Skeletal muscle tissue (tissue), 4 donors: ENCODE measurements around the gene FARP2. TPM values are rescaled to one million over a fixed set of nuclear protein-coding genes. Genes with fewer than 3 reads are reported as not detected.
"Not testable (repeated sequence)": the region's sequence is repeated elsewhere in the genome, so short reads cannot be mapped to it uniquely, and the experiment has no call there.

Experiments used
- H3K27ac ChIP-seq: one replicate; pipeline ENCODE4 v1.7.0; 2013; ENCODE audit warnings: mild to moderate bottlenecking, low read depth, low read length, inconsistent platforms
- H3K27me3 ChIP-seq, 3 donors: one replicate each; pipeline ENCODE4 v1.7.0; 2013; ENCODE audit warnings: low read length in 3 of 3; ENCODE audit not compliant: control insufficient read depth in 3 of 3, insufficient read depth in 3 of 3
- H3K36me3 ChIP-seq, 3 donors: one replicate each; pipeline ENCODE4 v1.7.0; 2013; ENCODE audit warnings: low read length in 3 of 3; ENCODE audit not compliant: control insufficient read depth in 3 of 3, insufficient read depth in 3 of 3
- H3K4me1 ChIP-seq, 3 donors: one replicate each; pipeline ENCODE4 v1.7.0; 2013; ENCODE audit warnings: low read length in 3 of 3, mild to moderate bottlenecking in 3 of 3; ENCODE audit not compliant: control insufficient read depth in 3 of 3, insufficient read depth in 3 of 3
- H3K4me3 ChIP-seq, 3 donors: one replicate each; pipeline ENCODE4 v1.7.0; 2013; ENCODE audit warnings: low read length in 3 of 3
- H3K9ac ChIP-seq, 3 donors: one replicate each; pipeline ENCODE4 v1.7.0; 2013; ENCODE audit warnings: low read length in 3 of 3, mild to moderate bottlenecking in 3 of 3, moderate library complexity in 2 of 3, low read depth in 1 of 3
- H3K9me3 ChIP-seq, 3 donors: one replicate each; pipeline ENCODE4 v1.7.0; 2013; ENCODE audit warnings: low read length in 3 of 3; ENCODE audit not compliant: control insufficient read depth in 3 of 3
- total RNA-seq: library from RNA; depleted of rRNA; stranded (reverse); fragments of >200 nt; gene quantifications from one replicate; pipeline ENCODE4 v1.2.3, GENCODE V29; 2014
- donor health status: Osteomylitis.

The FARP2 gene
- total RNA-seq, 1 donor from 2014 or later: 21.9 TPM

DNA sequence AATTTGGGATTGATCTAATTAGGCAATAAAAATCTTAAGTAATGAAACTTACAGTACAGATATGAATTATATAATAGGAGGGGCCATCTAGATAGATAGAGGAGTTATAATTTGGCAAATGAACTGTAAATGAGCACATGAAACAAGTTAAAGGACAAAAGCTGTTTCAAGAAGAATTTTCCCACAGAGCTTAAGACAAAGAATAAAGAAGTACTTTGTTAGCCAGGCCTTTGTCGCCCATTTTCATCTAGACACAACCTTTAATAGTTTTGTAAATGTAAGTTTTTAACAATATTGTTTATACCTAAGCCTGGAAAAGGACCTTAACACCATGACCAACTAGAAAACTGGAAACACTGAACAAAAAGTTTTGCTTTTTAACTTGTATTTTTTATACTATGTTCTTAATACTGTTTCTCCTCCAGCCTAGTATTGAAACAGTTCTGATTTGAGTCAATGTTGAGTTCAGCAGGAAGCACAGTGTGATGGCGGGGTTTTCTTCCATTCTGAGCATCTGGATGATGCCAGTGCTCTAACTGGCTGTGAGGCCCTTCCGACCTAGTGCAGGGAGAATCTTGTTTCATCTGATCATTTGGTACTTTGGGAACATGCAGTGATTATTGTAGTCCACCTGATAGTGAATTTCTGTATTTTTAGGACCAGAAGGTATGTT, 37.6 kb downstream of the FARP2 start:
- H3K4me1 ChIP-seq: no peaks in the 10 kb centered on the region
- peaks cover 0 to 7% (median 3%) of the 10 kb centered on the region in 3 donors for H3K36me3 ChIP-seq
- H3K4me3 ChIP-seq: no peak overlapping the region
- no peak overlapping the region for H3K9ac ChIP-seq
- H3K27ac ChIP-seq: no peak overlapping the region
- H3K9me3 ChIP-seq: no peaks in the 10 kb centered on the region
- no peaks in the 10 kb centered on the region for H3K27me3 ChIP-seq

DNA sequence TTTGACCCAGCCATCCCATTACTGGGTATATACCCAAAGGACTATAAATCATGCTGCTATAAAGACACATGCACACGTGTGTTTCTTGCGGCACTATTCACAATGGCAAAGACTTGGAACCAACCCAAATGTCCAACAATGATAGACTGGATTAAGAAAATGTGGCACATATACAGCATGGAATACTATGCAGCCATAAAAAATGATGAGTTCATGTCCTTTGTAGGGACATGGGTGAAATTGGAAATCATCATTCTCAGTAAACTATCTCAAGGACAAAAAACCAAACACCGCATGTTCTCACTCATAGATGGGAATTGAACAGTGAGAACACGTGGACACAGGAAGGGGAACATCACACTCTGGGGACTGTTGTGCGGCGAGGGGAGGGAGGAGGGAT, 40.7 kb downstream of the FARP2 start:
- H3K4me1 ChIP-seq, H3K9me3 ChIP-seq, H3K9ac ChIP-seq, H3K4me3 ChIP-seq, H3K27ac ChIP-seq, H3K27me3 ChIP-seq, H3K36me3 ChIP-seq: not testable (repeated sequence)

DNA sequence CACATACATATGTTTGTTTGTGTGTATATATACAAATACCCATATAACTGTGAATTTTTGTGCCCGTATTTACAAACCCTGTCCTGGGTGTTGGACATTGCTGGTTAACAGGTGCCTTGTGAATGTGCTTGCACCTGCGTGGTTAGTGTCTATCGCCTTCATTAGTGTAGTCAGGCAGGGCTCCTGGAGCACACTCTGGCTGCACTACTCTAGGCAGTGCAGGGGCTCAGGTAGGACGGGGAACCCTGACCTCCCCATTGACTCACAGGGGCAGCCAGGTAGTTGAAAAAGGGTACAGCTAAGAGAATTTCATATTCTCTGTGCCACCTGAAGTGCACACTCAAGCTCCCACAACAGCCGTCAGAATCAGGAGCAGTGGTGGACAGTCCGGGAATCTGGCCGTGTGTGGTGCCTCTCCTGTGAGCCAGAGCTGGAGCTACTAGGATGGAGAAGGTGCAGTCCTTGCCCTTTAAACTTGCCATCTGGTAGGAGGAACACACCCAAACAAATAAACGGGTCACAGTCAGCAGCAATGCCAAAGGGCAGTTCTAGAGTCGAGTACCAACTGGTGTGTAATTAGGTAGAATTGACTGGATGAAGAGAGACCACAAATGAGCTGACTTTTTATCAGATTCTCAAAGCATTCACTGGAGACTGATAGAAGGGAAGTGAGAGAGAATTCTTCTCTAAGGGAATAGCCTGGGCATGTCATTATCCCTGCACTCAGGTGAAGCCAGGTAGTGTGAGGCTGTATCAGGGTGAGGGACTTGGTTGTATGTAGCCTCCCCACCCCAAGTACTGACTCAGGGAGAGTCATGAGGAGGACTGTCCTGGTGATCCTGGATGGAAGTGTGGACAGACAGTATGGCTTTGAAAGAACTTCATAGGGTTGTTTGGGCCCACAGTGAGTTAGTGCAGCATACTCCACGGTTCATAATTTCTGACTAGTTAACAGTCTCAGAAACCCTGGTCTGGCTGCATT, 44.1 kb downstream of the FARP2 start:
- H3K4me1 ChIP-seq: no peaks in the 10 kb centered on the region
- no peaks in the 10 kb centered on the region for H3K27me3 ChIP-seq
- peaks cover 0 to 3% (median 3%) of the 10 kb centered on the region in 3 donors for H3K36me3 ChIP-seq
- H3K4me3 ChIP-seq: no peak overlapping the region
- no peaks in the 10 kb centered on the region for H3K9me3 ChIP-seq
- no peak overlapping the region for H3K9ac ChIP-seq
- H3K27ac ChIP-seq: no peak overlapping the region

DNA sequence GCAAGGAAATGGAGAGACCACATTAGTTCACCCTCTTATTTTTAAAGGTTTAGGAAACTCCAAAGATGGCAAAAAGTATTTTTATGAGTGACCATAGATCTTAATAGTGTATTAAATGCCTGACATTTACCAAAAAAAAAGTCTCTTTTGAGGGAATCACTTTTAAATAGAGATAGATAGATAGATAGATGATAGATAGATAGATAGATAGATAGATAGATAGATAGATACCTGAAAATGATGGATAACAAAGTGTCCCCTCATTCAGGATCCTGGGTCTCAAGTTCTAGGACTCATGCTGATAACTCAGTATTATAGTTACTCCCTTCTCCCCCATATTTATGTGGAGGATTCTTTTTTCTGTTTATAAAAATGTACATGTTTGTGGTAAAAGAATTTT, 52.8 kb downstream of the FARP2 start:
- H3K27ac ChIP-seq: no peak overlapping the region
- H3K36me3 ChIP-seq: peaks cover 13 to 38% (median 36%) of the 10 kb centered on the region in 3 donors
- H3K27me3 ChIP-seq: no peaks in the 10 kb centered on the region
- H3K9me3 ChIP-seq: no peaks in the 10 kb centered on the region
- H3K9ac ChIP-seq: no peak overlapping the region
- no peaks in the 10 kb centered on the region for H3K4me1 ChIP-seq
- H3K4me3 ChIP-seq: no peak overlapping the region

DNA sequence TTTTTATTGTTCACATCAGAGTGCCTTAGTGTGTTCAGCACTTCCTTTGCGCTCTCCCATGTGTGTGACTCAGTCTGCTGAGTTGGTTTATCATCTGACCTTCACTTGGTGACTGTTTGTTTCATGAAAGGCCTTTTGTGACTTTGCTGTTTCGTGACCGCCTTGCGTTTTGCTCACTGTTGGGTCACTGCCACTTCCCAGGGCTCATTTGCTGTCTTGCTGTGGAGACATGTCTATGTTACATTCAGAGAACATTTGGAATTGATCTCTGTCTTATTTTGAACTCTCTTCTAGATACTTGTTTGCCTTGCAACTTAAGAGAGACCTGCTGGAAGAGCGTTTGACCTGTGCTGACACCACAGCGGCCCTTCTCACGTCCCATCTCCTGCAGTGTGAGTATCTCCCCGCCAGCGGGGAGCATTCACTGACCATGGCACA, 54.7 kb downstream of the FARP2 start:
- Histone ChIP-seq H3K27ac (no peak overlapping the region), H3K36me3 (peaks cover 32 to 52% (median 51%) of the 10 kb centered on the region in 3 donors), H3K9me3 (no peaks in the 10 kb centered on the region), H3K9ac (no peak overlapping the region), H3K4me3 (no peak overlapping the region), H3K4me1 (no peaks in the 10 kb centered on the region), H3K27me3 (no peaks in the 10 kb centered on the region)

DNA sequence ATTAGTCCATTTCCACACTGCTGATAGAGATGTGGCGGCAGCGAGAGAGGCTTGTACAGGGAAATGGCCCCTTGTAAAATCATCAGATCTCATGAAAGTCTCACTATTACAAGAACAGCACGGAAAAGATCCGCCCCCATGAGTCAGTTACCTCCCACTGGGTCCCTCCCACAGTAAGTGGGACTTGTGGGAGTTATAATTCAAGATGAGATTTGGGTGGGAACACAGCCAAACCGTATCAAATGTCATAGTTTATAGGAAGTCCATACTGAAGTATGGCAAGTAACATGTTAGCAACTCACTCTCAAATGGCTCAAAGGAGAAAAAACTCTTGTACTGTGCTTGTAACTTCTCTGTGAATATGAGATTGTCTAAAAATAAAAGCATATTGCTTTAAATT, 56.1 kb downstream of the FARP2 start:
- Histone ChIP-seq H3K4me1 (no peaks in the 10 kb centered on the region), H3K4me3 (no peak overlapping the region), H3K9me3 (no peaks in the 10 kb centered on the region), H3K27ac (no peak overlapping the region), H3K9ac (no peak overlapping the region), H3K27me3 (no peaks in the 10 kb centered on the region), H3K36me3 (peaks cover 36 to 57% (median 52%) of the 10 kb centered on the region in 3 donors)

DNA sequence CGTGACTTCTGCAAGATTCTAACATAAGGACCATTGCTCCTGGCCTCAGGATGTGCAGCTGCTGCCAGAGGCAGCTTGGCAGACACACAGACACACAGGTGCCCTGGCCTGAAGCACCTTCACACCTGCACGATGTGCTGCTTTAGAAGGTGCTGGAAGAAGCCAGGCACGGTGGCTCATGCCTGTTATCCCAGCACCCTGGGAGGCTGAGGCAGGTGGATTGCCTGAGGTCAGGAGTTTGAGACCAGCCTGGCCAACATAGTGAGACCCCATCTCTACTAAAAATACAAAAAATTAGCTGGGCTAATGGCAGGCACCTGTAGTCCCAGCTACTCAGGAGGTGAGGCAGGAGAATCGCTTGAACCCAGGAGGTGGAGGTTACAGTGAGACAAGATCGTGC, 57.4 kb downstream of the FARP2 start:
- not testable (repeated sequence) for H3K27ac ChIP-seq, H3K4me3 ChIP-seq, H3K4me1 ChIP-seq, H3K27me3 ChIP-seq, H3K9ac ChIP-seq, H3K9me3 ChIP-seq
- H3K36me3 ChIP-seq: peaks cover 40 to 66% (median 61%) of the 10 kb centered on the region in 3 donors

DNA sequence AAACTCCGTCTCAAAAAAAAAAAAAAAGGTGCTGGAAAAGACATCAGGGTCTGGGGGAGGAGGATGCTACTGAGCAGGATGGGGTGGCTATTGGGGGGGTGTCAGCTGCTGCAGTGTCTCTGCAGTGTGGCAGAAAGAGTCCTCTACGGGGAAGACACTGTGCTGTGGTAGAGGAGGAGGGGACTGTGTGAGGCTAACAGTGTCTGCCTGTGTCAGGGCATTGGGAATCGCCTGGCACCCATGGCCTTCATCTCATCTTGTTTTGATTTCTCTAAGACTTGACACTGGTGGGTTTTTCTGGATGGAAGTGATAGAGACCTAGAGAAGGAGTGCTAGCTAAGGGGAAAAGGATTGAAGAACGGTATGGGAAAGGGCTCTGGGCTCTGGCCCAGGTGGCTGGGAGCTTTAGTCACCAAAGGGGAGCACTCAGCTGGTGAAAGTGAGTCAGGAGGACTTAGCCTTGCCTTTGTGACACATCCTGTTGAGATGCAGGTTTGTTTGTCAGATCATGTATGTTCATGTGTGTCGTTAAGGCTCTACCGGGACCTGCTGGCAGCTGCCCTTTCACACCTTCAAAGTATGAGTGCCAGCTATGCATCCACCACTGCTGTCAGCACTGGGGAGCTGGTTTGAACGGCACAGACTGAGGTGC, 58.0 kb downstream of the FARP2 start:
- no peaks in the 10 kb centered on the region for H3K9me3 ChIP-seq
- no peak overlapping the region for H3K27ac ChIP-seq
- H3K9ac ChIP-seq: no peak overlapping the region
- peaks cover 40 to 68% (median 62%) of the 10 kb centered on the region in 3 donors for H3K36me3 ChIP-seq
- no peaks in the 10 kb centered on the region for H3K27me3 ChIP-seq
- no peaks in the 10 kb centered on the region for H3K4me1 ChIP-seq
- H3K4me3 ChIP-seq: no peak overlapping the region

DNA sequence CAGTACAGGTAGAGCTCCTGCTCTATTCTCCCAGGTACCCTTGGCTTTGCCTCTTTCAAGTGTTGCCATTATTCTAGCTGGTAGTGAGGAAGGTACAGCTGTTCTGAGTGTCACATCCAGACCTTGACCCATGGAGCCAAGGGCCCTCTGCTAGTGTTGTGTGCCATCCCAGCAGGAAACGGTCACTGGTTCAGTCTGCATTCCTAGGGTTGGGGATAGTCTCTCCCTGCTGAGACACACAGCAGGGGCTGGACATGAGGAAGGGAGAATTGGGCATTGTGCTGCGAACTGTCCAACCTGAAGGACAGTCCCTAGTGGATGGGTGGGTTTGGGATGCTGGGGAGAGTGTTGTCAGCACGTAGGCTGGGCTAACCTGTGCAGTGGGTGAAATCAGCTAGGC, 59.1 kb downstream of the FARP2 start:
- Histone ChIP-seq H3K4me1 (no peaks in the 10 kb centered on the region), H3K9me3 (no peaks in the 10 kb centered on the region), H3K4me3 (no peak overlapping the region), H3K27me3 (no peaks in the 10 kb centered on the region), H3K27ac (no peak overlapping the region), H3K9ac (no peak overlapping the region), H3K36me3 (peaks cover 40 to 69% (median 64%) of the 10 kb centered on the region in 3 donors)
